NCI-H2227 (cell line): ENCODE results near the gene IFT122.
A peak's percentile ranks its signal among the peaks of the same experiment; 100 is the strongest.

Experiments
- DNase-seq: peaks from one replicate; lab custom pipeline; 2025; ENCODE audit not compliant: unreplicated experiment; lab: John Stamatoyannopoulos, UW

The IFT122 gene

DNA sequence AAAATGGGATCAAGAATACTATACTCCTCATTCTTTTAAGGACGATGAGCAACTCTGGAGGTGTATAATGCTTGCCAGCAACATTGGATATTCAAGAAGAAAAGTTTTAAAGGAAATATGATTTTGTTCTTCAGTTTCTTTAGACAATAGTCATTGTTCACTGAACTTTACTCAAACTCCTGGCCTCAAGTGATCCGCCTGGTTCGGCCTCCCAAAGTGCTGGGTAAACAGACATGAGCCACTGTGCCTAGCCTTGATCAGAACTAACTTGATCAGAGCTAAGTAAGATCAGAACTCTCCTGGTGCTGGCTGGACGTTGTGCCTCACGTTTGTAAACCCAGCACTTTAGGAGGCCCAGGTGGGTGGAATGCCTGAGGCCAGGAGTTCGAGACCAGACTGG, 24.2 kb upstream of the IFT122 start:
- no peak for DNase-seq

DNA sequence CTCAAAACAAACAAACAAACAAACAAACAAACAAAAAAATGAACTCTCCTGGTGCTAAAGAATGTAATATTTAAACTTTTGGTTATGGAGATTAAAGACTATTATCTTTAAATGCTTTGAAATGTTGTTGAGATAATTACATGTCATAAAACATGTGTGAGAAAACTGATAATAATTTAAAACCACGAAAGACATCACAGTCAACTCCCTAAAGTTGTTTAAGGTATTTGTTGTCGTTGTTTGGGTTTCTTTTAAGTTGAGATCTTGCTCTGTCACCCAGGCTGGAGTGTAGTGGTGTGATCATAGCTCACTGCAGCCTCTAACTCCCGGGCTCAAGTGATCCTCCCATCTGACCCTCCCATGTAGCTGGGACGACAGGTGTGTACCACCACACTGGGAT, 23.6 kb upstream of the IFT122 start:
- DNase-seq, result no peak

DNA sequence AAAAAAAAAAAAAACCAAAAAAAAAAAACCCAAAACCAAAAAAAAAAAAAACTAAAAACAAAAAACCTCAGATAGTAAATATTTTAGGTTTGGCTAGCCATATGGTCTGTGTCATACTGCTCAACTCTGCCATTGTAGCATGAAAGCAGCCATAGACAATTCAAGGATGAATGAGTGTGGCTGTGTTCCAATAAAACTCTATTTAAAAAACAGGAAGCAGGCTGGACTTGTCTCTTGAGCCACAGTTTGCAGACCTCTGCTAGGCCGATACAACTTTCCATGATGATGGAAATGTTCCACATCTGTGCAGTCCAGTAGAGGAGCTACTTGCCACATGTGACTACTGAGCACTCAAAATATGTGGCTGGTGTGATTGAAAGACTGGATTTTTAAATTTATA, 22.7 kb upstream of the IFT122 start:
- no peak for DNase-seq

DNA sequence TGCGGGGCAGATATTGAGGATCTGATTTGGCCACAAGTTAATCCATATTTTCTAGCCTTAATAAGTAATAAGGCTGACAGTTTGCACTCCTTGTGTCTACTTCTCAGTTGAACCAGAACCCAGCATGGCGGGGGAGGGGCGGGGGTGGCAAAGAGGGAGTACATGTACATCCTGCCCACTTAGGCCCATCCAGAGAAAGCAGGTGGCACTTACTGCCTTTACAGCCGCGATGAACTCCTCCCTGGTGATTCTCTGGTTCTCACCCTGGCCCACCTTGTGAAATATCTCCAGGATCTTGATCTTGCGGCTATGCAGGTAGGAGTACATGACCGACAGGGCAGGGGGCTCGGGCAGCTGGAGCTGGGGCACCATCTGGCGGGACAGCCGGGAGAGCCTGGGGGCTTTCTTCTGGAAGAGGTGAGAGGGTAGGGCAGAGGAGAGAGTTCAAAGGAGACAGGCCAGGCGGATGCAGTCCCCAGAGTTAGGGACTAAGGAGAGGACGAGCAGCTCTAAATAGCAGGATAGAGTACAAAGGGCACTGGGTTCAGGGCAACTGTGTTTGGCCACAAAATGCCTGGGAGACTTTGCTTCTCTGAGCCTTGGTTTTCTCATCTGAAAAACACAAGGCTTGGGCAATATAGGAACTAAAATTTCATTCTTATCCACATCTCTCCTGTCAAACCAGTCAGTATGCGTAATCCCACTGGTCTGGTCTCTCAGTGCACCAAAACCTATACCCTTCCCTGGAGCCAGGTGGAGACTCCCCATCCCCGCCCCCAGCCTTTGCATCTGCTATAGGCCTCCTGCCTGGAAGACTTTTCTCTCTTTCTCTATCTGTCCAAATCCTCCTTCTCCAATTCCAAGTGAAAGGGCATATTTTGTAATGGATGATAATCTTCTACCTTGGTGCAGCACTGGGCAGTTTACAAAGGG, 21.7 kb upstream of the IFT122 start:
- DNase-seq, result no peak

DNA sequence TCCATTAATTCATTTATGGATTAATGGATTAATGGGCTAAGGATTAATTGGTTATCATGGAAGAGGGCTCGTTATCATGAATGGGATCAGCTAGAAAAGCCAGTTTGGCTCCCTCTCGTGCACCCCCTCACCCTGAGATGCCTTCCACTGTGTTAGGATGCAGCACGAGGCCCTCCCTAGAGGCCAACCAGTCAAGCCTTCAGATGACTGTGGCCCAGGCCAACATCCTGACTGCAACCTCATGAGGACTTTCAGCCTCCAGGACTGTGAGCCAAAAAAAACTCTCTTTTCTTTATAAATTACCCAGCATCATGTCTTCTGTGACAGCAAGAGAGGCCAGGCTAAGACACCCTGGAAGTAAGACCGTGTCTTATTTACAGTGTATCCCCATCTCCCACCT, 20.5 kb upstream of the IFT122 start:
- no peak for DNase-seq

DNA sequence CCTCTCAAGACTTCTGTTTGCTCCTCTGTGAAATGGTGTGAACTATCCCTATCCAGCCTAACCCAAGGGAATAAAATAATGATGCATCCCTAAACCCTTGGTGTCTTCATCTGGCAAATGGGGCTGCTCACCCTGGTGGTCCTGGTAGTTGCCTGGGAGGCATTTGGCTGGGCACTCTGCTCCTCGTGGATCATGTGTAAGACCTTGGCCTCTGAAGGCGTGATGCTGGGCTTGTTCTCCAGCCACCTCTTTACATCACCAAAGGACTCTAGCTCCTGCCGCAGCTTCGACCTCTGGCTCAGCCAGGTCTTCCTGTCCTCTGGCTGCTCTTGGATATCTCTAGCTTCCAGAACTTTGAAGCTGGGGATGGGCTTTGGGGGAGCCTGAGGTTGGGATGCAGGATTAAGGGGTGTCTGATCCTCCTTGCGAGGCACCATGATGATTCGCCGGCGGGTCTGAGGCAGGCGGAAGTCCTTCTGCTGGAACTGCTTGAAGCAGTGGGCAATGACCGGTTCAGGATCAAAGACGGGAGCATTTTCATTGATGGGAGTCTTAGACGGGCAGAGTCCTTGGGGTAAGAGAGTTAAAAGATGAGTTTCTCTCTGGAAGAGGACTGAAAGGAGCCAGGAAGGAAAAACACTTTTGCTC, 18.7 kb upstream of the IFT122 start:
- no peak for DNase-seq

DNA sequence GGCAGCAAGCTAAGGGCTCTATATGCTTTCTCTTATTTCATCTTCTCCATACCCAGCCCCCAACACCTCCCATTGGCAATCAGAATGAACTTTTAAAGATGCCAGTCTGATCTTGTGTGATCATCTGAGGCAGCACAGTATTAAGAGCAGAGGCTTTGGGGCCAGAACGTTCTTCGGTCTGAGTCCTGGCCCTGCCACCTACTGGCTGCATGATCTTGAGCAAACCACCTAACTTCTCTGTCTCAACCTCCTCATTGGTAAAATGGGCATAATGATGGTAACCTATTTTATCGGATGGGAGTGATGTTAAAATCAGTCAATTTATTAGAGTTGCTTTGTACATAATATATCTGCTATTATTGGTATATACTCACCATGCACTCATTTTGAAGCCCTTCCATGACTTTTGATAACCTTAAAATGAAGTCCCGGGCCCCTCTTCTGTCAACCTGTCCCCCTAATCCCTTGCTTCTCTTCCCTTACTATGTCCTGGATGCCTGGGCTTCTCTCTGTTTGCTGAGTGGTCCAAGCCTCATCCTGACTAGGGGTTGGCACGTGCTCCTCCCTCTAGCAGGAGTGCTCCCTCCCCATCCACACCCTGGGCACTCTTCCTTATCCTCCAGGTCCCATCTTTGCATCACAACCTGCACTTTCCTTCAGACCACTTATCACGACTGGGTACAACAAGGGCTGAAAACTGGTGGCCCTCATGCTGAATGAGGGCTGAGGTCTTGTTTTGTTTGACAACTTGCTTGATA, 17.9 kb upstream of the IFT122 start:
- DNase-seq, result no peak

DNA sequence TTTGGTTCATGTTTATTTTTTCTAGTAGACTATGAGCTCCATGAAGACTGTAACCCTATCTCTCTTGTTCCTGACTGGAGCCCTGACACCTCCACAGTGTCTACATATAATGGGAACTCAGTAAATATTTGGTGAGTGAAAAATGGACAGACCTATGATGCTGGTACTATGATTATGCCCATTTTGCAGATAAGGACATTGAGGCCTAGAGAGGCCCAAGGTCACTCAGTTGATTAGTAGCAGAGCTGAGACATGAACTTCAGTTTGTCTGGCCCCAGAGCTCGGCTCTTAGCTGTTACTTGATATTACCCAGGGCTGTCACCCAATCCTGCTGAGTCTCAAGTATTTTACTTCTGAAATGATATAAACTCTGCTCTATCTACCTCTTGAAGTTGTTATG, 17.1 kb upstream of the IFT122 start:
- no peak for DNase-seq

DNA sequence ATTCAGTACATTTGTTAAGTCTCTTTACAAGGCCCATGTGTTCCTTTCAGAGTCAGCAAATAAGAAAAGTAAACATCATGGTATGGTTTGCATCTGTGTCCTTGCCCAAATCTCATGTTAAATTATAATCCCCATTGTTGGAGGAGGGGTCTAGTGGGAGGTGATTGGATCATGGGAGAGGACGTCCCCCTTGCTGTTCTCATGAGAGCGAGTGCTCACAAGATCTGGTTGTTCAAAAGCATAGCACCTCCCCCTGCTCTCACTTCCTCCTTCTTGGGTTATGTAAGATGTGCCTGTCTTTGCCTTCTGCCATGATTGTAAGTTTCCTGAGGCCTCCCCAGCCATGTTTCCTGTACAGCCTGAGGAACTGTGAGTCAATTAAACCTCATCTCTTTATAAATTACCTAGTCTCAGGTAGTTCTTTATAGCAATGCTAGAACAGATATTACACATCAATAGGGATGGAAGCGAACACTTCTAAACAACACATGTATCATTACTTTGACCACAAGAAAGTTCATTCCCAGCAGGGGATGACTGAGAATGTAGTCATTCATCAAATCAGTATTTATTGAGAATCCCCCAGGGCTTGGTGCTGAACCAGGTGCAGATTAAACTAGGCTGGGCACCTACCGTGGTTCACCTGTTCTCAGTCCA, 15.7 kb upstream of the IFT122 start:
- DNase-seq, result no peak

DNA sequence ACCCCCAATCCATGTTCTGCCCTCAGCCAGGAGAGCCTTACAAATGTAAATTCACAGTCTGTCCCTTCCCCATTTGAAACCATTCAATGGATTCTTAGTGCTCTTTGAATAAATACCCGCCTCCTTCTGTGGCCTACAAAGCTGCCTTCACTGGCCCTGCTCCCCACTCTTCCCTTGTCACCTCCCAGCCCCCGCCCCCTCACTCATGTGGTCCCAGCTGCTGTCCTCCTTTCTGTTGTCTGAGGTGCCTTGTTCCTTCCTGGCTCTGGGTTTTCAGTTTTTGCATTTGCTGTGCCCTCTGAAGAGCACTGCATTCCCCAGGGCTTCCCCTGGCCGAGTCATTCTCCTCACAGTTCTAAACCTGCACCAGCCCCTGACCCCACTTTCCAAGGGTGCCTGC, 14.8 kb upstream of the IFT122 start:
- no peak for DNase-seq

DNA sequence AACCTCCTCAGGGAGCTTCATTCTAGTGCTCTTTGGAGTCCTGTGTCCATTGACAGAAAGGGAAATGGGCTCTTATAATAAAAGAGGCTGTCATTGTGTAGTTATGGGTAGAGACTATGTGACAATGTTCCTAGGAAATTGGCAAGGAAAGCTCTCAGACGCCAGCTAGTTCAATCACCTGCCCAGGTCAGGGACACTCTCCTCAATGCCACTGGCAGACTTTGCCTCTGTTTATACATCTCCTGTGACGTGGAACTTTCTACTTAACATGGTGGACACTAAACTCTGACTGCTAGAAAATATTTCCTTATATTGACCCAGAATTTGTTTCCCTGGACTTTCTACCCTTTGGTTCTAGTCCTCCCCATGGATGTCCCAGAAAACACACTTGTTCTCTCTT, 14.4 kb upstream of the IFT122 start:
- no peak for DNase-seq

DNA sequence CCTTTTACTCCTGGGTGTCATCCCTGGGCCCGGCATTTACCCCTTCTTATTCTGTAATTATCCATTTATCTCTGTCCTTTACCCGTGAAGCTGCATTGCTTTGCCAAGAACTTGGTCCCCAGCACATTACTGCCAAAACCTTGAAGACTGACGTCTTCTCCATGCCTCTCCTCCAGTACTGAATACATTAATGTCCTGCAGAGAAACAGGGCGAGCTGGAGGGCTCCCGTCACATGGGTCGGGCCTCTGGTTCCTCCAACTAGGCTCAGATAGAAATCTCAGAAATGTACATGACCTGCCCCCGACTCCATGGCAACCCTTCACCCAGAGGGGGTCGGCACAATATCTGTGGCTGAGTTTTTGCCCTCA, 12.0 kb upstream of the IFT122 start:
- DNase-seq, result no peak

DNA sequence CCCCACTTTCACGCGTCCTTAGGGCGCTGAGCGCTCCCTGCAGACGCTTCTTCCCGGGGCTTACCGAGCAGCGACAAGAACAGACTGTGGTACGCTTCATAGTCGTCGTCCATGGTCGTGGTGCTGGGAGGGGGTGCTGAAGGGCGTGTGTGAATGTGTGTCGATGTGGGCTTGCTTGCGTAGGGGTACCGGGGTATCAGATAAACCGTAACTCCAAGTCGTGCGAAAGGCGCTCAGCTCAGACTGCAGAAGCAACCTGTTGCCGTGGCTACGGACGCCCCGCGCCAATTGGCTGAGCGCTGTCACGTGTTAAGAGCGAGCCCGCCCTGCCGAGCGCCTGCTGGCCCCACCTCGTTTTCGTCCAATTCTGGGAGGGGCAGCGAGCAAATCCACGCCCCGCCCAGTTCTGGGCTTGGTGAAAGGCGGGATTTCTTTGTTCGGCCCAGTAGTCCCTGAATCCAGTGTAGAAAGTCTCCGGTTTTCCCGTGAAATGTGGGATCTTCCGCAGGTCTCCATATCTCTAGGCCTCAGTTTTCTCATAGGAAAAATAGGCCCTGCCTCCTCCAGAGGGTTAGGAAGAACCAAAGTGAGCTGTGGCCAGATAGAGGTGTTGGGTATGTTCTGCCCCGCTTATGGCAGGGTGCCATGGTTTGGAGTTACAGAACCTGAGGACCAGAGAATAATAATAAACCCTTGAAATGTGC, 11.5 kb upstream of the IFT122 start, which contains the start of gene EFCAB12:
TSS of gene EFCAB12 (minus strand) at position 261 of the 704 bp plus-strand sequence. CDS start at position 113, 148 bp downstream.
- DNase-seq, result peak; percentile 96

DNA sequence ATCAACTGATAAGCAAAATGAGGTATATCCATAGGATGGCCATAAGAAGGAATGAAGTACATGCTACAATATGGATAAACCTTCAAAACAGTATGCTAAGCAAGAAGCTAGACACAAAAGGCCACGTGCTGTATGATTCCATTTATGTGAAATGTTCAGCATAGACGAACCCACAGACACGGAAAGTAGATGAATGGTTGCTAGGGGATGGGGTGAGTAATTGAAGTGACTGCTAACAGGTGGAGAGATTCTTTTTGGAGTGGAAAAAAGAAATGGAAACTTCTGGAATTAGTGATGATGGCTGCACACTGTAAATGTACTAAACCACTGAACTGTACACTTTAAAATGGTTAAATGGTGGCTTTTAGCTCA, 11.0 kb upstream of the IFT122 start:
- no peak for DNase-seq

DNA sequence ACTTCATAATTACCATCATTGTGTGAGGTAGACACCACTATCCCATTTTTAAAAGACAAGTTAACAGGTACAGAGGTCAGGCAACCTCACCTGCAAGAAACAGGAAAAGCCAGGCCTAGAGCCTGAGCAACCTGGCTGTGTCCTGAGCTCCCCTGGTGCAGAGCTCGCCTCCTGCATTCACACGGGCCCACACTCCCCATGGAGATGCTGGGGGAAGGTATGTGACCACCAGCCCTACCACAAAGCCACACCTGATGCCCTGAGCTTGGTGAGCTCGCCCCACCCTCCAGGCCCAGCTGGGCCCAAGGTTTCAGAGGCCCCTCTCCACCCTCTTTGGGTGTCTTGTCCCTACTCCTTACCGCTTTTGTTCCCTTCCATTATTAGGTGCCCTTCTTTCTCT, 10.4 kb upstream of the IFT122 start:
- no peak for DNase-seq

DNA sequence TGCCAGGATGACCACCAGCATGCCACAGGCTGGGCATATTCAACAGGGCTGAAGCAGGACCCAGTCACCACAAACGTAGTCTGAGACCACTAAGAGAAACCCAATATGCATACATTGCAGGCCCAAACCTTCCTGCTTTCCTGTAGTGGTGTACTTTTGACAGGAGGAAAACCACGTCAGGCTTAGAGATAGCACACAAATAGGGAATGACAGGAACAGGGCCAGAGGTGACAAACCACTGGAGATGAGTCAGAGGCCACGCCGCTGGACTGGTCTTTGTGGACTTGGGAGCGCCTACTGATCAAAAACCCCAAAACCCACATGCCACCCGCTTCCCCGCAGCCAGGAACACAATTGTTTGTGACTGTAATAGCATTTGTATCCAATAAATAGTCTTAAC, 8.0 kb upstream of the IFT122 start:
- no peak for DNase-seq

DNA sequence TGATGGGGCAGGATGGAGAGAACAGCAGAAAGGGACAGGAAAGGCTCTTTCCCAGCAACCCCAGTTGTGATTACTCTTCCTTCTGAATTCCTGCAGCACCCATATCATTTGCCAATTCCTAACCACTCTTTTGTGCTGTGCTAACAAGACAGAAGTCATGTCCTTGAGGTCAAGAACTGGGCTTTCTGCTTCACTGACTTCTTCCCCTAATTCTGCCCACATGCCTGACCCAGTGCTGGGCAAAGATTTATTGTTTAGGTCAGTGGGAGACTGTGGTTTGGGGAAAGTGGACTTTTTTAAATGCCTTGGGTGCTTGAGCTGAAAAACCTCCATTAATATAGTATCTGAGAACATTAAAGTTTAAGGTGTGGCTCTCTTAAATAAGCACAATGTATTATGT, 7.4 kb upstream of the IFT122 start:
- DNase-seq, result no peak

DNA sequence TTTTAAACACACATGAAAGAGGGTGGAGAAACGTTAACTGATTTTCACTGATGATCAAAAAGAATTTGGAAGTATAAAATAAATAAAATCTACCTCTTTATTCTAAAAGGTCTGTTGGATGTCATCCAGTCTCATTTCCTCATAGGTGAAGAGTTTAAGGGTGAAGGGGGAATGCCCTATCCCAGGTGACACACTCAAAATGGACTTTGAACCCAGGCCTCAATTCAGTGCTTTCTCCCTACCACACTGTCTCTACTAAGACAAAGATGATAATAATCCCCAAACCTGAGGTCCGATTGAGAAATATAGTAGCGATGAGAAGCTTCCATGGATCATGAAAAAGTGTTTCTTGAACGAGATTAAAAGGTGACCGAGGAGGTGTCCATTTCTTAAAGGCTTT, 6.5 kb upstream of the IFT122 start:
- DNase-seq, result no peak

DNA sequence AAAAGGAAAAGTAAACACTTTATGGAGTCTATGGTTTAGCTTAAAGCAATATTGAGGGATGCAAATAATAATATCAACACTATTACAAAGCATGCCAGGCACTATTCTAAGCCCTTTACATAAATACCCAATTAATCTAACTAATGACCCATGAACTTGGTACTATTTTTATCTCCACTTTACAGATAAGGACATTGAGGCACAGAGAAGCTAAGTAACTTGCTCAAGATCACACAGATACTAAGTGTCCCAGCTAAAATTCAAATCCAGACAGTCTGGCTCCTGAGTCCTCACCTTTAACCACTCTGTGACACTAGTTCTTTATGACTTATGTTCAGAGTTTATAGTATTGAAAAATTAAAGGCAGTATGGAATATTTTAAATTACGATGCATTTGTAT, 5.9 kb upstream of the IFT122 start:
- DNase-seq, result no peak

DNA sequence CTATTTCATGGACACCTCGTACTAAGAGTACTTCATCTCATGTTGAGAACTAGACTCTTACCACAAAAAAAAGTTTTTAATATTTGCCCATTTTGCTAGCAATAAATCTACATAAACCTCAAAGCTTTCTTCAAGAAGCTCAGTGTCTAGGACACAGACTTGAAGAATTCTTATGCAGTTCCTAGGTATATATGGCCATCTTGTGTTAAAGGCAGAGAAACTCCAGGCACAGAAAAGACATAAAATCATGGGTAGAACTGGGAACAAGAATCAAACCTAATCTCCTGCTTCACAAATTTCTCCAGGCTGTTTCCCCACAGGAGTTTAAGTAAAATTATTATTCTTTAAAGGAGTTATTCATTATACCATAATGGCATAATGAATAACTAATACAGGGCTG, 4.7 kb upstream of the IFT122 start:
- no peak for DNase-seq
